Stomach (tissue), 4 donors: ENCODE results near the gene TJP2.

Experiments used
- EP300 ChIP-seq: sonication (generic); formaldehyde crosslinking; IDR thresholded peaks from one replicate; pipeline ENCODE4 v1.6.1; 2017; ENCODE audit warnings: antibody characterized with exemption
- POLR2A ChIP-seq, 4 donors: fragments of 450-650 bp; IDR thresholded peaks; one replicate each; pipeline ENCODE4 v1.6.1; 2016; ENCODE audit warnings: antibody characterized with exemption in 4 of 4, control low read depth in 2 of 4, mild to moderate bottlenecking in 1 of 4, moderate library complexity in 1 of 4
- TF ChIP-seq, protein P1 (sequence below), 7 experiments: fragments of 450-650 bp in 4 of 7; fragments of 200-600 bp in 3 of 7; sonication (generic) in 3 of 7; IDR thresholded peaks; one replicate each; pipeline ENCODE4 v1.5.1; 2016 to 2019; ENCODE audit warnings: antibody characterized with exemption in 7 of 7, control low read depth in 2 of 7, mild to moderate bottlenecking in 1 of 7

DNA sequence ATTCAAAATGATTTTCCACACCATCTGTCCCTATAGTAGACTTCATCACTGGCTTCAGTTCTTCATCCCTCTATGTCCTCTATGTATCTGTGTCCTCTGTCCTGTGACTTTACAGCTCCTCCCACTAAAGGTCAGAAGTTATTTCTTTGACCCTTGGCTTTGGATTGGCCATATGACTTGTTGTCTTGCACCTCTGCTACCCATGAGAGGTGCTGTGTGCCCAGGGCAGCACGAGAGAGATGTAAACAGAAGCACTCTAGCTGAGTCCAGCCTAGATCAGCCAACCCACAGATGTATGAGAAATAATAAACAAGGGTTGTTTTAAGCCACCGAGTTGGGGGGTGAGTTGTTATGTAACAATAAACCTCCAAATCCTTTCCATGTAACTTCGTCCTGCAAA, 87.6 kb downstream of the TJP2 start:
- TF ChIP-seq, protein P1, sequence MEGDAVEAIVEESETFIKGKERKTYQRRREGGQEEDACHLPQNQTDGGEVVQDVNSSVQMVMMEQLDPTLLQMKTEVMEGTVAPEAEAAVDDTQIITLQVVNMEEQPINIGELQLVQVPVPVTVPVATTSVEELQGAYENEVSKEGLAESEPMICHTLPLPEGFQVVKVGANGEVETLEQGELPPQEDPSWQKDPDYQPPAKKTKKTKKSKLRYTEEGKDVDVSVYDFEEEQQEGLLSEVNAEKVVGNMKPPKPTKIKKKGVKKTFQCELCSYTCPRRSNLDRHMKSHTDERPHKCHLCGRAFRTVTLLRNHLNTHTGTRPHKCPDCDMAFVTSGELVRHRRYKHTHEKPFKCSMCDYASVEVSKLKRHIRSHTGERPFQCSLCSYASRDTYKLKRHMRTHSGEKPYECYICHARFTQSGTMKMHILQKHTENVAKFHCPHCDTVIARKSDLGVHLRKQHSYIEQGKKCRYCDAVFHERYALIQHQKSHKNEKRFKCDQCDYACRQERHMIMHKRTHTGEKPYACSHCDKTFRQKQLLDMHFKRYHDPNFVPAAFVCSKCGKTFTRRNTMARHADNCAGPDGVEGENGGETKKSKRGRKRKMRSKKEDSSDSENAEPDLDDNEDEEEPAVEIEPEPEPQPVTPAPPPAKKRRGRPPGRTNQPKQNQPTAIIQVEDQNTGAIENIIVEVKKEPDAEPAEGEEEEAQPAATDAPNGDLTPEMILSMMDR (IDR thresholded peaks at IDR 0.05): no peak
- TF ChIP-seq POLR2A (IDR thresholded peaks at IDR 0.05): no peak
- no peak for TF ChIP-seq EP300
